Mesothelial cell of epicardium (in vitro differentiated cells): ENCODE data around the gene TTC38. TPM values are rescaled to one million over a fixed set of nuclear protein-coding genes. Genes with fewer than 3 reads are reported as not detected.

Source experiments
- DNase-seq, 2 experiments: peaks; one replicate each; pipeline ENCODE4 v3.0.0; 2021; ENCODE audit warnings: low spot score in 2 of 2; ENCODE audit not compliant: unreplicated experiment in 2 of 2
- H3K27ac Mint-ChIP-seq: 2 replicates; pipeline ENCODE4 v1.8.0; 2021; ENCODE audit warnings: mixed read lengths
- H3K27me3 Mint-ChIP-seq: 2 replicates; pipeline ENCODE4 v1.8.0; 2021; ENCODE audit warnings: low read depth, mixed read lengths
- H3K36me3 Mint-ChIP-seq: 2 replicates; pipeline ENCODE4 v1.8.0; 2021; ENCODE audit warnings: mixed read lengths
- H3K4me1 Mint-ChIP-seq: 2 replicates; pipeline ENCODE4 v1.8.0; 2021; ENCODE audit warnings: mixed read lengths
- H3K4me3 Mint-ChIP-seq: 2 replicates; pipeline ENCODE4 v1.8.0; 2021; ENCODE audit warnings: mild to moderate bottlenecking, moderate library complexity, mixed read lengths
- H3K9me3 Mint-ChIP-seq: 2 replicates; pipeline ENCODE4 v1.8.0; 2021; ENCODE audit warnings: mixed read lengths
- CTCF ChIP-seq: fragments of 200-600 bp; sonication (generic); IDR thresholded peaks from one replicate; pipeline ENCODE4 v1.5.0; 2021; ENCODE audit warnings: antibody characterized with exemption; ENCODE audit not compliant: unreplicated experiment
- total RNA-seq: library from RNA; stranded (reverse); gene quantifications from 3 replicates; pipeline ENCODE4 v1.2.1, GENCODE V29; 2021

The TTC38 gene
- total RNA-seq, 1 donor from 2014 or later = 30.3 TPM

GRCh38 chr22:46225631-46226030, 42.2 kb upstream of the TTC38 start:
- no peak for DNase-seq
- no peaks in the 10 kb centered on the region for H3K4me1 Mint-ChIP-seq
- no peak for TF ChIP-seq CTCF
- H3K27me3 Mint-ChIP-seq = no peaks in the 10 kb centered on the region
- no peak overlapping the region for H3K27ac Mint-ChIP-seq
- no peak overlapping the region for H3K4me3 Mint-ChIP-seq
- no peaks in the 10 kb centered on the region for H3K9me3 Mint-ChIP-seq
- H3K36me3 Mint-ChIP-seq = peaks cover 18% of the 10 kb centered on the region

- no peaks in the 10 kb centered on the region for H3K9me3 Mint-ChIP-seq
- H3K36me3 Mint-ChIP-seq = peaks cover 12% of the 10 kb centered on the region
- H3K4me3 Mint-ChIP-seq = no peak overlapping the region
- no peak for DNase-seq
- H3K4me1 Mint-ChIP-seq = no peaks in the 10 kb centered on the region
- no peak overlapping the region for H3K27ac Mint-ChIP-seq
- TF ChIP-seq CTCF = no peak
- no peaks in the 10 kb centered on the region for H3K27me3 Mint-ChIP-seq
Observed at GRCh38 chr22:46226577-46226976, 41.2 kb upstream of the TTC38 start.

GRCh38 chr22:46229701-46230100, 38.1 kb upstream of the TTC38 start:
- Mint-ChIP-seq H3K27ac (no peak overlapping the region), H3K4me1 (no peaks in the 10 kb centered on the region), H3K36me3 (peaks cover 11% of the 10 kb centered on the region), H3K9me3 (no peaks in the 10 kb centered on the region), H3K27me3 (no peaks in the 10 kb centered on the region), H3K4me3 (no peak overlapping the region)
- DNase-seq = no peak
- no peak for TF ChIP-seq CTCF

GRCh38 chr22:46230262-46230901, 37.4 kb upstream of the TTC38 start:
- no peak for TF ChIP-seq CTCF
- no peak for DNase-seq
- Mint-ChIP-seq H3K9me3 (no peaks in the 10 kb centered on the region), H3K4me1 (no peaks in the 10 kb centered on the region), H3K27ac (no peak overlapping the region), H3K27me3 (no peaks in the 10 kb centered on the region), H3K4me3 (no peak overlapping the region), H3K36me3 (peaks cover 11% of the 10 kb centered on the region)

- no peak for DNase-seq
- Mint-ChIP-seq H3K4me1 (no peaks in the 10 kb centered on the region), H3K27me3 (no peaks in the 10 kb centered on the region), H3K9me3 (no peaks in the 10 kb centered on the region), H3K4me3 (no peak overlapping the region), H3K36me3 (peaks cover 11% of the 10 kb centered on the region), H3K27ac (no peak overlapping the region)
- no peak for TF ChIP-seq CTCF
Observed at GRCh38 chr22:46233231-46233630, 34.6 kb upstream of the TTC38 start.

- H3K27ac Mint-ChIP-seq = no peak overlapping the region
- no peaks in the 10 kb centered on the region for H3K27me3 Mint-ChIP-seq
- no peaks in the 10 kb centered on the region for H3K4me1 Mint-ChIP-seq
- no peak overlapping the region for H3K4me3 Mint-ChIP-seq
- no peak for TF ChIP-seq CTCF
- H3K36me3 Mint-ChIP-seq = peaks cover 9% of the 10 kb centered on the region
- no peaks in the 10 kb centered on the region for H3K9me3 Mint-ChIP-seq
- DNase-seq = no peak
Observed at GRCh38 chr22:46234969-46235368, 32.8 kb upstream of the TTC38 start.
